ENCODE measurements around the gene ALLC. TPM values are rescaled to one million over a fixed set of nuclear protein-coding genes. Genes with fewer than 3 reads are reported as not detected.

ALLC gene
- total RNA-seq, 3 donors from 2014 or later, result 0.16 TPM; not detected in 2

- H3K9me3 ChIP-seq, result no peaks in the 10 kb centered on the region
- H3K36me3 ChIP-seq, result no peaks in the 10 kb centered on the region
- H3K27ac ChIP-seq, result no peak overlapping the region
- no peak for TF ChIP-seq POLR2AphosphoS5 (IDR thresholded peaks at IDR 0.05)
- TF ChIP-seq CTCF (IDR thresholded peaks at IDR 0.05), result no peak
- no peak for TF ChIP-seq POLR2A (IDR thresholded peaks at IDR 0.05)
- intact Hi-C loops (cut with DNase I; ENCODE audit: low total_unique reads), result no loop called here
- no peak overlapping the region for H3K4me3 ChIP-seq
- DNase-seq (ENCODE audit: low spot score in 2 of 2), result no peak
- no peaks in the 10 kb centered on the region for H3K27me3 ChIP-seq
- no peaks in the 10 kb centered on the region for H3K4me1 ChIP-seq
Observed at GRCh38 chr2:3652896-3653625, 4.9 kb upstream of the ALLC start.

- Histone ChIP-seq H3K27ac (no peak overlapping the region), H3K9me3 (no peaks in the 10 kb centered on the region), H3K4me1 (no peaks in the 10 kb centered on the region), H3K36me3 (no peaks in the 10 kb centered on the region), H3K27me3 (no peaks in the 10 kb centered on the region), H3K4me3 (no peak overlapping the region)
- DNase-seq (ENCODE audit: low spot score in 2 of 2), result no peak
- TF ChIP-seq POLR2A (IDR thresholded peaks at IDR 0.05) (no peak), POLR2AphosphoS5 (IDR thresholded peaks at IDR 0.05) (no peak), CTCF (IDR thresholded peaks at IDR 0.05) (no peak)
- intact Hi-C loops (cut with DNase I; ENCODE audit: low total_unique reads), result no loop called here
Observed at GRCh38 chr2:3654011-3654410, 4.0 kb upstream of the ALLC start.

GRCh38 chr2:3654531-3655225 is 3.3 kb upstream of the ALLC start:
- no peak overlapping the region for H3K4me3 ChIP-seq
- intact Hi-C loops (cut with DNase I; ENCODE audit: low total_unique reads), result no loop called here
- H3K27me3 ChIP-seq, result no peaks in the 10 kb centered on the region
- H3K27ac ChIP-seq, result no peak overlapping the region
- H3K36me3 ChIP-seq, result no peaks in the 10 kb centered on the region
- no peak for DNase-seq (ENCODE audit: low spot score in 2 of 2)
- no peaks in the 10 kb centered on the region for H3K9me3 ChIP-seq
- no peaks in the 10 kb centered on the region for H3K4me1 ChIP-seq
- TF ChIP-seq POLR2AphosphoS5 (IDR thresholded peaks at IDR 0.05) (no peak), CTCF (IDR thresholded peaks at IDR 0.05) (no peak), POLR2A (IDR thresholded peaks at IDR 0.05) (no peak)

GRCh38 chr2:3655871-3656761 is 1.9 kb upstream of the ALLC start:
- TF ChIP-seq CTCF (IDR thresholded peaks at IDR 0.05) (no peak), POLR2AphosphoS5 (IDR thresholded peaks at IDR 0.05) (no peak), POLR2A (IDR thresholded peaks at IDR 0.05) (no peak)
- Histone ChIP-seq H3K27ac (no peak overlapping the region), H3K4me3 (no peak overlapping the region), H3K4me1 (no peaks in the 10 kb centered on the region), H3K36me3 (no peaks in the 10 kb centered on the region), H3K27me3 (no peaks in the 10 kb centered on the region), H3K9me3 (no peaks in the 10 kb centered on the region)
- DNase-seq (ENCODE audit: low spot score in 2 of 2), result no peak
- intact Hi-C loops (cut with DNase I; ENCODE audit: low total_unique reads), result no loop called here
